CD4-positive, alpha-beta T cell (primary cell): ENCODE data around the gene RARB. TPM values are rescaled to one million over a fixed set of nuclear protein-coding genes. Genes with fewer than 3 reads are reported as not detected.

Experiments
- ATAC-seq: fragments of 200-7000 bp; cut with Tn5 transposase; one replicate; pipeline ENCODE4 v1.10.0; 2022; ENCODE audit warnings: mild to moderate bottlenecking; ENCODE audit not compliant: poor library complexity
- CTCF ChIA-PET: fragments of 350-600 bp; sonication (Branson Sonifier 250); formaldehyde crosslinking; loops from one replicate; lab custom pipeline; 2021; ENCODE audit warnings: antibody characterized with exemption, inconsistent platforms; lab: Charles Lee
- POLR2A ChIA-PET: fragments of 350-600 bp; sonication (Branson Sonifier 250); formaldehyde crosslinking; loops from one replicate; lab custom pipeline; 2021; ENCODE audit warnings: antibody characterized with exemption, inconsistent platforms; lab: Charles Lee
- DNase-seq, 14 experiments: peaks; one replicate each; pipeline ENCODE4 v3.0.0-alpha.2; 2013 to 2020; ENCODE audit warnings: mixed read lengths in 2 of 14
- H3K27ac ChIP-seq, 2 donors: one replicate each; pipeline versions ENCODE4 v1.5.1 to v1.7.0; 2013; ENCODE audit warnings: low read length in 2 of 2, low read depth in 1 of 2, mild to moderate bottlenecking in 1 of 2
- H3K27me3 ChIP-seq, 2 experiments: 1 replicate in 1 of 2; 2 replicates in 1 of 2; pipeline versions ENCODE4 v1.6.1 to v1.7.0; 2013; ENCODE audit warnings: low read length in 2 of 2, control low read depth in 1 of 2, mild to moderate bottlenecking in 1 of 2, moderate library complexity in 1 of 2; ENCODE audit not compliant: insufficient read depth in 2 of 2, control insufficient read depth in 1 of 2
- H3K36me3 ChIP-seq: one replicate; pipeline ENCODE4 v1.6.1; 2013; ENCODE audit warnings: low read length, control low read depth; ENCODE audit not compliant: insufficient read depth
- H3K4me1 ChIP-seq: one replicate; pipeline ENCODE4 v1.6.1; 2013; ENCODE audit warnings: low read length, control low read depth; ENCODE audit not compliant: insufficient read depth
- H3K4me3 ChIP-seq: one replicate; pipeline ENCODE4 v1.5.1; 2013; ENCODE audit warnings: mild to moderate bottlenecking, low read length, moderate library complexity
- H3K9me3 ChIP-seq, 2 experiments: 1 replicate in 1 of 2; 2 replicates in 1 of 2; pipeline versions ENCODE4 v1.6.1 to v1.7.0; 2013; ENCODE audit warnings: low read length in 2 of 2, mild to moderate bottlenecking in 2 of 2, control low read depth in 1 of 2, moderate library complexity in 1 of 2; ENCODE audit not compliant: control insufficient read depth in 1 of 2, insufficient read depth in 1 of 2
- H3K27ac Mint-ChIP-seq: one replicate; pipeline ENCODE4 v1.8.0; 2020; ENCODE audit warnings: mixed read lengths
- H3K27me3 Mint-ChIP-seq: one replicate; pipeline ENCODE4 v1.8.0; 2021; ENCODE audit warnings: mixed read lengths
- H3K36me3 Mint-ChIP-seq: one replicate; pipeline ENCODE4 v1.8.0; 2021; ENCODE audit warnings: low read depth, mixed read lengths
- H3K4me1 Mint-ChIP-seq: one replicate; pipeline ENCODE4 v1.8.0; 2021; ENCODE audit warnings: low read depth, mixed read lengths
- H3K4me3 Mint-ChIP-seq: one replicate; pipeline ENCODE4 v1.8.0; 2020; ENCODE audit warnings: mild to moderate bottlenecking, mixed read lengths
- H3K9me3 Mint-ChIP-seq: one replicate; pipeline ENCODE4 v1.8.0; 2020; ENCODE audit warnings: mixed read lengths
- CTCF ChIP-seq: fragments of 200-600 bp; IDR thresholded peaks from one replicate; pipeline ENCODE4 v1.8.0; 2022; ENCODE audit warnings: antibody characterized with exemption, mild to moderate bottlenecking
- intact Hi-C, 2 experiments: fragments of 100-400 bp; cut with DNase I in 1 of 2; cut with micrococcal nuclease in 1 of 2; formaldehyde crosslinking; loops; one replicate each; pipeline versions ENCODE4 v1.15.1 to v1.9.0; 2023 to 2025; cut with DNase I, micrococcal nuclease
- total RNA-seq, 174 experiments: library from RNA in 2 of 174; stranded (reverse) in 2 of 174; gene quantifications; one replicate each; pipeline ENCODE4 v1.2.3 and lab custom pipeline; 2021 to 2026

The RARB gene
- total RNA-seq, 2 experiments from 2014 or later = not detected

- no peaks in the 10 kb centered on the region for H3K4me1 ChIP-seq
- POLR2A ChIA-PET = no interaction called here
- H3K9me3 Mint-ChIP-seq = peaks cover 14% of the 10 kb centered on the region
- H3K9me3 ChIP-seq = peaks cover 12 to 31% of the 10 kb centered on the region in 2 experiments
- ATAC-seq = no peak
- DNase-seq = no peak
- TF ChIP-seq CTCF = no peak
- H3K36me3 ChIP-seq = no peaks in the 10 kb centered on the region
- no peaks in the 10 kb centered on the region for H3K36me3 Mint-ChIP-seq
- intact Hi-C loops = no loop called here
- H3K4me3 ChIP-seq = no peak overlapping the region
- H3K27me3 Mint-ChIP-seq = no peaks in the 10 kb centered on the region
- no peak overlapping the region for H3K4me3 Mint-ChIP-seq
- CTCF ChIA-PET = no interaction called here
- H3K4me1 Mint-ChIP-seq = no peaks in the 10 kb centered on the region
- no peak overlapping the region for H3K27ac Mint-ChIP-seq
- no peak overlapping the region for H3K27ac ChIP-seq
- H3K27me3 ChIP-seq = no peaks in the 10 kb centered on the region
These were observed 65.2 kb downstream of the RARB start for GRCh38 chr3:25493246-25493645.

DNA sequence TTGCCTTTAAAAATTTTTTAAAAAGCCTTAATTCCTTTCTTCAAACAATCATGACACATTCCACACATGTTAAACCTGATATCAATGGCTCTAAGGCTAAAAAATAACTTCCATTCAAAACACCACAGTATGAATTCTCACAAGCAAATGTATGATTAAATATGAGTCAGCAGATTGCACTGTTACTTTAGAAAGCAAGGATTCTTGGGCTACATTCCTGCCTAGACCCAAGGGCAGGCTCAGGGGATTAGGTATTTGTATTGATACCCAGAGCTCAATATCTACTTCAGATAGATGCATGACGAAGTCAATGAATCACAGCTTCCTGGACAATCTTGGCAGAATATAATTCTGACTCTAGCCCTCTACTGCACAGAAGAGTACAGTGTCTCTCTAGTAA is 65.7 kb downstream of the RARB start:
- H3K9me3 ChIP-seq = peaks cover 12 to 31% of the 10 kb centered on the region in 2 experiments

GRCh38 chr3:25495304-25495703 is 67.2 kb downstream of the RARB start:
- Histone ChIP-seq H3K27ac (no peak overlapping the region), H3K27me3 (no peaks in the 10 kb centered on the region), H3K9me3 (peaks cover 12 to 31% of the 10 kb centered on the region in 2 experiments), H3K4me1 (no peaks in the 10 kb centered on the region), H3K4me3 (no peak overlapping the region), H3K36me3 (no peaks in the 10 kb centered on the region)
- H3K36me3 Mint-ChIP-seq = no peaks in the 10 kb centered on the region
- CTCF ChIA-PET = no interaction called here
- DNase-seq (no peak), ATAC-seq (no peak)
- POLR2A ChIA-PET = no interaction called here
- H3K27ac Mint-ChIP-seq = no peak overlapping the region
- intact Hi-C loops = no loop called here
- TF ChIP-seq CTCF = no peak
- H3K27me3 Mint-ChIP-seq = no peaks in the 10 kb centered on the region
- no peaks in the 10 kb centered on the region for H3K4me1 Mint-ChIP-seq
- H3K4me3 Mint-ChIP-seq = no peak overlapping the region
- H3K9me3 Mint-ChIP-seq = peaks cover 14% of the 10 kb centered on the region

More for the DNA sequence above, 65.7 kb downstream of the RARB start:
- no peak overlapping the region for H3K27ac Mint-ChIP-seq
- no peak for ATAC-seq
- Histone ChIP-seq H3K4me3 (no peak overlapping the region), H3K27me3 (no peaks in the 10 kb centered on the region), H3K36me3 (no peaks in the 10 kb centered on the region), H3K27ac (no peak overlapping the region), H3K4me1 (no peaks in the 10 kb centered on the region)
- no peaks in the 10 kb centered on the region for H3K27me3 Mint-ChIP-seq
- no peaks in the 10 kb centered on the region for H3K4me1 Mint-ChIP-seq
- no peaks in the 10 kb centered on the region for H3K36me3 Mint-ChIP-seq
- intact Hi-C loops = no loop called here
- DNase-seq = no peak
- H3K9me3 Mint-ChIP-seq = peaks cover 14% of the 10 kb centered on the region
- ChIA-PET CTCF (no interaction called here), POLR2A (no interaction called here)
- no peak overlapping the region for H3K4me3 Mint-ChIP-seq
- TF ChIP-seq CTCF = no peak
